HG03521 (cell line): ENCODE results near the gene TBCE.
"Not testable (repeated sequence)": the region's sequence is repeated elsewhere in the genome, so short reads cannot be mapped to it uniquely, and the experiment has no call there.

Experiments
- ATAC-seq: cut with Tn5 transposase; IDR thresholded peaks from one replicate; pipeline ENCODE4 v1.9.1; 2021; ENCODE audit warnings: mild to moderate bottlenecking, moderate library complexity; ENCODE audit not compliant: unreplicated experiment

The TBCE gene

GRCh38 chr1:235450886-235451483 is 83.8 kb downstream of the TBCE start:
- no peak for ATAC-seq

GRCh38 chr1:235454021-235454420 is 86.8 kb downstream of the TBCE start:
- ATAC-seq = no peak

DNA sequence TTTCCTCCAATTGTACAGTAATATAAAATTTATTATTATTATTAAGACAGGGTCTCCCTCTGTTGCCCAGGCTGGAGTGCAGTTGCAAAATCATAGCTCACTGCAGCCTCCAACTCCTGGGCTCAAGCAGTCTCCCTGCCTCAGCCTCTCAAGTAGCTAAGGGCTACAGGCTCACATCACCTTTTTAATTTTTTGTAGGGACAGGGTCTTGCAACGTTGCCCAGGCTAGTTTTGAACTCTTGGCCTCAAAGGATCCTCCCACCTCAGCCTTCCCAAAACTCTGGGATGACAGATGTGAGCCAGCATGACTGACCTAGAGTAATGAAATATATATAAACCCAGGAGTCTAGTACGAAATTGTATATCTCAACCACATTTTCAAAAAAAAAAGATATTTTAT is 87.9 kb downstream of the TBCE start:
- ATAC-seq = no peak

DNA sequence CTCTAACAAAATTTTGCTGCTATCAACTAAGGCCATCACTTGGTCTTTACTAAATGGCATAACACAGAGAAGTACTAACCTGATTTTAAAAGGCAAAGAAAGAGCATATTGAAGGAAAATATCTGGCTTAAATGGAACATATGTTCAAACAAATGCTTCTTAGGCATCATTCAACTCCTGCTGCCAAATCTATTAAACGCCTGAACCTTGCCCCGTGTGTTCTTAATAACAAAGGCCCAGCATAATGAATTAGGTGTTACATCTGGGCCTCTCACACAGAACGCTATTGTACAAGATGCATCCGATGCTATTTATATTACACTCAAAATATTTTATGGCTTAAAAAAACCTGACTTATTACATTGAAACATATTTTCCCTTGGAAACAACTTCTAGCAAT is 88.6 kb downstream of the TBCE start:
- ATAC-seq = no peak

GRCh38 chr1:235457856-235458255 is 90.6 kb downstream of the TBCE start:
- not testable (repeated sequence) for ATAC-seq

DNA sequence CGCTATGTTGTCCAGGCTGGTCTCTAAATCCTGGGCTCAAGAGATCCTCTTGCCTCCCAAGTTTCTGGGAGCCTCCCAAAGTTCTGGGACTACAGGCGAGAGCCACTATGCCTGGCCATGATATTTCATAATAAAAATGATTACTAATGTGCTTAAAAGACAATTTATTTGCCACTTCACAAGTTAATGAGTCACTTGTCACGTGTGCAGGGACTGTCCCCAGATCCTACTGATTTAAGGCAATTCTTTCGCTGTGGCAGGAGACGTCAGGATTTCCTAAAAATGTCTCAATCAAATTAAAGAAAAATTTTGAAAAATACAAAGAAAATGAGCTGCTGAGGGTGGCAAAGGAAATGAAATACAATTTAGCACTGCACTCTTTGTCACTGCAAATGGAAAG is 93.5 kb downstream of the TBCE start:
- ATAC-seq = no peak

- ATAC-seq = no peak
These were observed 94.7 kb downstream of the TBCE start for GRCh38 chr1:235461954-235462353.

- ATAC-seq = not testable (repeated sequence)
These were observed 95.6 kb downstream of the TBCE start for GRCh38 chr1:235462832-235463231.

GRCh38 chr1:235465066-235465465 is 97.8 kb downstream of the TBCE start:
- ATAC-seq = no peak

- ATAC-seq = no peak
These were observed 100.8 kb downstream of the TBCE start for GRCh38 chr1:235468004-235468403.

- no peak for ATAC-seq
These were observed 101.7 kb downstream of the TBCE start for GRCh38 chr1:235468970-235469369.

DNA sequence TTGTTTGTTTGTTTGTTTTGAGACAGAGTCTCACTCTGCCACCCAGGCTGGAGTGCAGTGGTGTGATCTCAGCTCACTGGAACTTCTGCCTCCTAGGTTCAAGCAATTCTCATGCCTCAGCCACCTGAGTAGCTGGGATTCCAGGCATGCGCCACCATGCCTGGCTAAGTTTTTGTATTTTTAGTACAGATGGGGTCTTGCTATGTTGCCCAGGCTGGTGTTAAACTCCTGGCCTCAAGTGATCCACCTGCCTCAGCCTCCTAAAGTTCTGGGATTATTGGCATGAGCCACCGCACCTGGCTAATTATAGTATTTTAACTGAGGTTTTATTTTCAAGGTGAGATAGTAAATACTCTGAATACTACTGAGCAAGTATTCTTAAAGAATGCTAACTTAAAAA is 102.7 kb downstream of the TBCE start:
- ATAC-seq = not testable (repeated sequence)

DNA sequence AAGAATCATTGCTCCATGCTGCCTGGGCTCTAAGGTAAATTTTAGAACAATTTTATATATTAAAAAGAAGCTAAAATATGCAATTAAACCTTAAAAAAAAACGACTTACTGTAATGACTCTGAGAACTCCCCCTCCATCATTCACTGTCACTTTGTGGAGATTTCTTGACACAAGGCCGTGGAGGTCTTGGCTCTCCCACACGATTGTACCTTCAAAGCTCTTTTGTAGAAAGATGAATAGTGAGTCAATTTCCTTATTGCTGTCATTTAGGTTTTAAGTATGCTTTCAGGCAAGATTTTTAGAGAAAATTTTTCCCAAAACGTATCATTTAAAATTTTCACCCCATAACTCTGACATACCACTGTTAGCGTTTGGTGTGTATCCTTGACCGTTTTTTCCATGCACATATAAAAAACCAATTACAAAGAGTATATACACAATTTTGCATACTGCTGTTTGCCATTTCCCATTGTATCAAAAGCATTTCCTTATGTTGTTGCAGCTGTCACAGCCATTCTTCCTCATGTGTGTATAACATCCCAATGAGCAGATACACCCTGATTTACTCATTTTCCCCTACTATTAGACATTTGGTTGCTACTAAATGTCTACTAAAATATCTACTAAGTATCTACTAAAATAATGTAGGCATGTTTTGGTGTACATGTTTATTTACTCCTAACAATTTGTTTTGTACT is 103.7 kb downstream of the TBCE start:
- no peak for ATAC-seq

DNA sequence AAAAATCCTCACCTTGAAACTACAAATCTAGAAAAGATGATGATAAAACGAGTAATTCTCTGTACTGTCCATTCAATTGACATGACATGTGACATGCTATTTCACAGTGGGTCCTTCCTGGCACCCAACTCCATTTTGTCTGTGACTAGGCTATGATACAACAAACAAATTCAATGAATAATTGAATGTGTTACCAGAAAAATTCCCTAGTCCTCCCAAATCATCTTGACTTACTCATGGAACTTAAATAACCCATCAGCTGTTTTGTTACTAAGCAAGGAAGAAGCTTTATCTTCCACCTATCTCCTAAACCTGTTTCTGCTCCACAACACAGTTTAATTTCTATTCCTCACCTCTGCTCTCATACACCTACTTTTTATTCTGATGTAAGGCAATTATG is 106.6 kb downstream of the TBCE start:
- no peak for ATAC-seq

DNA sequence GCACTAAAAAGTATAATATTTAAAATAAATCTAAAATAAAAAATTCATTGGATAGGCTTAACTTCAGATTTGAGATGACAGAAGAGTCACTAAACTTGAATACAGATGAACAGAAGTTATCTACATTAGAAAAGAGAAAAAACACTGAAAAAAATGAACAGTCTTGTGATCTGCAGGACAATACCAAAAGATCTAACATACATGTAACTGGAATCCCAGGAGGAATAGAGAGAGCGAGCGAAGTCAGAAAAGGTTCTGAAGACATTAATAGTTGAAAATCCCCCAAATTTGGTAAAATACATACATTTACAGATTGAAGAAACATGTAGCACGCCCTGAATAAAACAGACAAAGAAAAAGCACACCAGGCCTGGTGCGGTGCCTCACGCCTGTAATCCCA is 115.9 kb downstream of the TBCE start:
- no peak for ATAC-seq

DNA sequence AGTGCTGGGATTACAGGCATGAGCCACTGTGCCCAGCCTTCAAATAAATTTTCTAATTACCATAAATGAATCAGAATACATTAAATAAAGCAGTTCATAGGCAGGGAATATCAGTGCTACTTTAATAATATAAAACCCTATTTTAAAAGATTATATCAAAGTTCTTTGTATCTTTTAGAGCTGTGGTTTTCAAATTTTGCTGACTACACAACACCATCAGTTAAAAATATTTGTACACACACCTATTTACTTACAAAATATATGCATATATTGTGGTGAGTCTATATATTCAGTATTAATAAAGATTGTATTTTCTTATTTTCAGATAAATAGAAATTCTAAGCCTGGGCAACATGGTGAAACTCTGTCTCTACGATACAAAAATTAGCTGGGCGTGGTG is 118.3 kb downstream of the TBCE start:
- no peak for ATAC-seq

DNA sequence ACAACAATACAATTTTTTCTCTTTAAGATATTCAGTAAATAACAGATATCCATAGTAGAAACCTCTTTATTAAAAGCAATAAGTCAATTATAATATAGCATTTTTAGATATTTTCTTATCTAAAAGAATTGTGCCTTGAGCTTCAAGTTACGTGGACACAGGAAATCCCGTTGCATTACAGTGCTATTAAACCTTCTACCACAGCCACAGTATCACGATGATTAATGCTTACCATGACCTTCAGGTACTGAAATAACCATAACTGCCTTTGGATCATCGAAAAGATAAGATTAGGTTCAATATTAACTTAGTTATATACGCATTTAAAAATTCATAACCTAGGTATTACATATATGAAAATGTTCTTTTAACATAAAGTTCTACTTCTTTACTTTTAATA is 119.1 kb downstream of the TBCE start:
- no peak for ATAC-seq

DNA sequence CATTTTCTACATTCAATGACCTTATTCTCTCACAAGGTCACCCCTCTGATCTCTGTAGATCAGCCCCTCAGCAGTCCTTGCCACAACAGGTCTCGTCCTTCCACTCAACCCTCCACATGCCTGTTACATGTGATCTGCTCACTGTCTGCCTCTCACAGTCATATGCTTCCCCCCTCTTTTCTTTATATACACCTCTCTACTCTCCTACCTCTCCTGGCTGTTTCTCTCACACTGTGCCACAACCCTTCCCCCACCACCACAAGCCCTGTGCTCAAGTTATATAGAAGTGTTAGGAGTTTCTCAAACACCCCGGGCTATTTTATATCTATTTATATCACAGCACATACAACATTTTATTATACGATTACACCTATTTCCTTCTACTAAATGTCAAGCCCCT is 124.4 kb downstream of the TBCE start:
- no peak for ATAC-seq

- no peak for ATAC-seq
These were observed 127.3 kb downstream of the TBCE start for GRCh38 chr1:235494531-235494930.

- no peak for ATAC-seq
These were observed 127.8 kb downstream of the TBCE start for GRCh38 chr1:235495030-235495429.

DNA sequence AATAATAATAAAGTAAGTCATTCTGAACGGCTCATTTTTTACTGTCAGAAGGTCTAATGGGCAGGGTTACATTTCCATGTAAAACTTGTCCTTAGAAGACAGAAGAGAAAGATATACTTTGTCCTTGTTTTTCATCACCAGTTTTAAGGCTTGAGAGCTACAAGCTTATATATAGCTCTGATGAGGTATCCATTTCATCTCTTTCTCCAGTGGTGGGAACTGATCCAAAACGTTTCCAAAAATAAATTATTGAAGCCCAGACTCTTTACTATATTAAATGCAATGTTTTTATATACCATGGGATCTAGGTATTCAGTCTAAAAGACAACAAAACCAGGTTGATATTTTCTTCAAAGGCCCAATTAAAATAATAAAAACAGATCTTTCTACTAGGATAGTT is 128.3 kb downstream of the TBCE start:
- ATAC-seq = no peak

DNA sequence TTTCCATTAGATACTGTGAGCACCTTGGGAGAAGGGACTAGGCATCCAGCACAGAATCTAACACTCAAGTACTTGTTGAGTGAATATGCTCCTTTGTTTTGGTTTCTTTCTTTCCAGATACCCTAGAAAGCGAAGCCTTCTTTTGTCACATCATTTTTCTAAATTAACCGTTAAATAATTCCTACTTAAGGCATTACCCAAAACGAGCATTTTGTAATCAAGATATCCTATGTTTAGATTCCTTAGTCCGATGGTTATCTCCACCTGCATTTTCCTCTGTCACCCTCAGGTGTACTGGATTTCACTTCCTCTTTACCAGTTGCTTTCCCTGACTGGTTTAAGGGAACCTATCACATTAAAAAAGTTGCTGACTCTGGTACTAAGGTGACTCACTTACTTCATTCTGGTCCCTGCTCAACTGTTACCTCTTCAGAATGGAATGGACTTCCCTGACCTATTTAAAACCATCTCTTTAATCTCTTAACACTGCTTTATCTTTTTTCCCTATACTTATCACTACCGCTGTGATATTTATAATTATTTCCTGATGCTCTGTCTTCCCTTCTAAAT is 133.8 kb downstream of the TBCE start:
- no peak for ATAC-seq
